Placental pericyte (primary cell): Measurements from ENCODE around the gene EZR. TPM values are rescaled to one million over a fixed set of nuclear protein-coding genes. Genes with fewer than 3 reads are reported as not detected.

Experiments used
- small RNA-seq: library from RNA; depleted of rRNA; stranded (forward); fragments of <200 nt; gene quantifications from one replicate; pipeline ENCODE3, GENCODE V24; 2012; ENCODE audit warnings: low replicate concordance
- total RNA-seq: library from RNA; depleted of rRNA; stranded (reverse); fragments of >200 nt; gene quantifications from 2 replicates; pipeline ENCODE4 v1.2.3, GENCODE V29; 2012

The EZR gene
- total RNA-seq = 195 and 210 TPM in 2 replicates

GRCh38 chr6:158819213-158819976 is at the start of gene EZR:
Gene EZR, minus strand, starts transcription at chr6:158819368. Its CDS starts 1,275 bp downstream, at chr6:158818093.

Small RNA genes lying within 50 kb of the gene (small RNA-seq; reads per million reads assigned to genes)
- gene MIR3918 = not detected

Other genes with a start within 250 kb of the EZR start
- gene DYNLT1, start 174.6 kb downstream of the EZR start, total RNA-seq = 75.2 and 78.1 TPM in 2 replicates
- 1.5 and 3.1 TPM in 2 replicates for gene SYTL3, start 169.3 kb downstream of the EZR start, total RNA-seq
- 7.0 and 7.3 TPM in 2 replicates for gene RSPH3, start 180.8 kb upstream of the EZR start, total RNA-seq
- gene TAGAP, start 225.6 kb upstream of the EZR start, total RNA-seq = not detected in 2 replicates